ENCODE data around the gene MYH6. TPM values are rescaled to one million over a fixed set of nuclear protein-coding genes. Genes with fewer than 3 reads are reported as not detected.

The MYH6 gene
- total and polyA plus RNA-seq, 7 donors = 44.1 to 532 (median 138) TPM

GRCh38 chr14:23360496-23360895 is 47.6 kb downstream of the MYH6 start:
- no peak for TF ChIP-seq CTCF (IDR thresholded peaks at IDR 0.05)
- no peak for DNase-seq
- Histone ChIP-seq H3K36me3 (ENCODE audit: insufficient read depth in 1 of 2, low read depth in 1 of 2) (no peaks in the 10 kb centered on the region), H3K4me1 (no peaks in the 10 kb centered on the region), H3K27ac (no peak overlapping the region), H3K4me3 (no peak overlapping the region), H3K9me3 (no peaks in the 10 kb centered on the region), H3K27me3 (ENCODE audit: insufficient read depth in 3 of 3, low read length in 2 of 3) (peaks cover 0 to 22% (median 6%) of the 10 kb centered on the region in 3 donors)
- 61 to 83% (median 64%) methylated on average over 11 of the region's 11 CpGs for WGBS, 3 donors
- intact Hi-C loops (cut with DNase I) = no loop called here
- ATAC-seq = peak in 1 of 4 donors; percentile 21

- Histone ChIP-seq H3K4me1 (no peaks in the 10 kb centered on the region), H3K4me3 (no peak overlapping the region), H3K27me3 (ENCODE audit: insufficient read depth in 3 of 3, low read length in 2 of 3) (peaks cover 0 to 22% (median 6%) of the 10 kb centered on the region in 3 donors), H3K36me3 (ENCODE audit: insufficient read depth in 1 of 2, low read depth in 1 of 2) (no peaks in the 10 kb centered on the region), H3K27ac (no peak overlapping the region), H3K9me3 (no peaks in the 10 kb centered on the region)
- DNase-seq (no peak), ATAC-seq (no peak)
- intact Hi-C loops (cut with DNase I) = no loop called here
- no peak for TF ChIP-seq CTCF (IDR thresholded peaks at IDR 0.05)
- 85 to 89% (median 86%) methylated on average over 22 of the region's 22 CpGs for WGBS, 3 donors
Observed at GRCh38 chr14:23359722-23360447, 48.2 kb downstream of the MYH6 start.

DNA sequence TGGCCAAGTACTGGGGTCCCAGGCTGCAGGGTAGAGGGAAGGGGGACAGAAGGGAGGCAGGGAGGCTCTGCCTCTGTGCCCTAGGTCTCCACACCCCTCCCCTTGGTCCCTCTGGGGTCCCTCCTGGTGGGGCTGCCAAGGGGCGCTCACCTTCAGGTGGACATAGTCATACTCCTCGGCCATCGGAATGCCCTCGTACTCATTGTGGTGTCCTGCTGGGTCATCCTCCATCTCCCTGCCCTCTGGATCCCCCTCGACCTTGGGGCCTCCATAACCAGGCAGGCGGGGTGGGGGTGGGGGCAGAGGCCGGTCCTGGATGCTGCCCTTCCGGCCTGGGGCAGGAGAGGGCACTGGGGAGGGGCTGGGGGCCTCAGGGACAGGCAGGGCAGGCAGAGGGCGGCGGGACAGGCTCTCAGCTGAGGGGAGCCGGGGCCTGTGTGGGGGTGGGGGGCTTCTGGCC is 48.9 kb downstream of the MYH6 start:
- H3K4me3 ChIP-seq = no peak overlapping the region
- ATAC-seq (no peak), DNase-seq (no peak)
- WGBS, 3 donors = 80 to 84% (median 83%) methylated on average over 9 to 11 of the region's 11 CpGs
- H3K27ac ChIP-seq = no peak overlapping the region
- no peaks in the 10 kb centered on the region for H3K36me3 ChIP-seq (ENCODE audit: insufficient read depth in 1 of 2, low read depth in 1 of 2)
- intact Hi-C loops (cut with DNase I) = no loop called here
- H3K27me3 ChIP-seq (ENCODE audit: insufficient read depth in 3 of 3, low read length in 2 of 3) = peaks cover 0 to 19% (median 5%) of the 10 kb centered on the region in 3 donors
- TF ChIP-seq CTCF (IDR thresholded peaks at IDR 0.05) = no peak
- H3K9me3 ChIP-seq = no peaks in the 10 kb centered on the region
- H3K4me1 ChIP-seq = no peaks in the 10 kb centered on the region

GRCh38 chr14:23358553-23359166 is 49.4 kb downstream of the MYH6 start:
- Histone ChIP-seq H3K4me3 (no peak overlapping the region), H3K9me3 (no peaks in the 10 kb centered on the region), H3K4me1 (no peaks in the 10 kb centered on the region), H3K27ac (no peak overlapping the region), H3K36me3 (ENCODE audit: insufficient read depth in 1 of 2, low read depth in 1 of 2) (no peaks in the 10 kb centered on the region), H3K27me3 (ENCODE audit: insufficient read depth in 3 of 3, low read length in 2 of 3) (peaks cover 0 to 21% (median 3%) of the 10 kb centered on the region in 3 donors)
- intact Hi-C loops (cut with DNase I) = no loop called here
- DNase-seq (no peak), ATAC-seq (no peak)
- TF ChIP-seq CTCF (IDR thresholded peaks at IDR 0.05) = no peak
- WGBS, 3 donors = 83 to 91% (median 86%) methylated on average over 12 of the region's 12 CpGs
